PC-9 (cell line): ENCODE data around the gene YAP1. TPM values are rescaled to one million over a fixed set of nuclear protein-coding genes. Genes with fewer than 3 reads are reported as not detected.
A peak's percentile ranks its signal among the peaks of the same experiment; 100 is the strongest.

Experiments used
- BruUV-seq: library from RNA; stranded (reverse); fragments of 400-500 nt; replicated peaks from 2 replicates; lab custom pipeline; 2021; lab: Mats Ljungman, UMichigan
- CTCF ChIA-PET: fragments of 300-600 bp; sonication (Branson Sonifier 250); formaldehyde crosslinking; loops from one replicate; lab custom pipeline; 2022; ENCODE audit warnings: antibody characterized with exemption; lab: Charles Lee
- POLR2A ChIA-PET: fragments of 300-600 bp; sonication (Branson Sonifier 250); formaldehyde crosslinking; loops from one replicate; lab custom pipeline; 2022; ENCODE audit warnings: antibody characterized with exemption; ENCODE audit not compliant: unreplicated experiment; lab: Charles Lee
- DNase-seq, 2 experiments: peaks; one replicate each; pipeline versions ENCODE4 v3.0.0 to v3.0.0-alpha.2; 2015 to 2022; ENCODE audit warnings: mixed read lengths in 1 of 2
- H2AFZ ChIP-seq: fragments of 200-600 bp; sonication (generic); 2 replicates; pipeline ENCODE4 v1.8.1; 2017; ENCODE audit warnings: antibody characterized with exemption
- H3F3A ChIP-seq: fragments of 200-600 bp; sonication (generic); 2 replicates; pipeline ENCODE4 v1.8.1; 2017; ENCODE audit warnings: antibody characterized with exemption, mild to moderate bottlenecking, low read depth; ENCODE audit not compliant: insufficient read depth
- H3K27ac ChIP-seq: fragments of 200-600 bp; sonication (generic); 2 replicates; pipeline ENCODE4 v1.6.1; 2016; ENCODE audit warnings: mixed run types
- H3K27me3 ChIP-seq: fragments of 200-600 bp; sonication (generic); 2 replicates; pipeline ENCODE4 v1.6.1; 2016; ENCODE audit warnings: low read depth, mixed run types; ENCODE audit not compliant: insufficient read depth
- H3K36me3 ChIP-seq: fragments of 200-600 bp; sonication (generic); 2 replicates; pipeline ENCODE4 v1.6.1; 2016; ENCODE audit warnings: low read depth, mixed run types
- H3K4me1 ChIP-seq: fragments of 200-600 bp; sonication (generic); replicated peaks from 2 replicates; pipeline ENCODE4 v1.6.1; 2016; ENCODE audit warnings: mixed run types; ENCODE audit not compliant: insufficient read depth
- H3K4me2 ChIP-seq: fragments of 200-600 bp; sonication (generic); 2 replicates; pipeline ENCODE4 v1.6.1; 2017; ENCODE audit warnings: mixed run types
- H3K4me3 ChIP-seq: fragments of 200-600 bp; sonication (generic); 2 replicates; pipeline ENCODE4 v1.6.1; 2016; ENCODE audit warnings: mixed run types
- H3K79me2 ChIP-seq: fragments of 200-600 bp; sonication (generic); 2 replicates; pipeline ENCODE4 v1.6.1; 2017; ENCODE audit warnings: low read depth, mixed run types
- H3K9me2 ChIP-seq: fragments of 200-600 bp; sonication (generic); 2 replicates; pipeline ENCODE4 v1.8.1; 2017; ENCODE audit warnings: mild to moderate bottlenecking; ENCODE audit not compliant: insufficient read depth
- H3K9me3 ChIP-seq: fragments of 200-600 bp; sonication (generic); 2 replicates; pipeline ENCODE4 v1.8.1; 2016; ENCODE audit warnings: low read depth; ENCODE audit not compliant: insufficient read depth
- H4K20me1 ChIP-seq: fragments of 200-600 bp; sonication (generic); 2 replicates; pipeline ENCODE4 v1.8.1; 2017; ENCODE audit not compliant: insufficient read depth
- EZH2 ChIP-seq: fragments of 200-600 bp; sonication (generic); IDR thresholded peaks from 2 replicates; pipeline ENCODE4 v1.8.0; 2017; ENCODE audit warnings: antibody characterized with exemption, low read depth
- intact Hi-C: fragments of 100-400 bp; cut with micrococcal nuclease; formaldehyde crosslinking; loops from one replicate; pipeline ENCODE4 v1.10.0; 2022; ENCODE audit not compliant: unreplicated experiment
- total RNA-seq: library from RNA; stranded (reverse); gene quantifications from 2 replicates; pipeline ENCODE4 v1.2.3, GENCODE V29; 2021
- TF ChIP-seq, protein P1 (sequence below): fragments of 200-600 bp; sonication (generic); conservative IDR thresholded peaks from 2 replicates; pipeline ENCODE4 v1.6.1; 2017; ENCODE audit warnings: mixed run types, antibody characterized with exemption, mild to moderate bottlenecking, moderate library complexity

The YAP1 gene
- total RNA-seq, 1 experiment from 2014 or later = 111 TPM

DNA sequence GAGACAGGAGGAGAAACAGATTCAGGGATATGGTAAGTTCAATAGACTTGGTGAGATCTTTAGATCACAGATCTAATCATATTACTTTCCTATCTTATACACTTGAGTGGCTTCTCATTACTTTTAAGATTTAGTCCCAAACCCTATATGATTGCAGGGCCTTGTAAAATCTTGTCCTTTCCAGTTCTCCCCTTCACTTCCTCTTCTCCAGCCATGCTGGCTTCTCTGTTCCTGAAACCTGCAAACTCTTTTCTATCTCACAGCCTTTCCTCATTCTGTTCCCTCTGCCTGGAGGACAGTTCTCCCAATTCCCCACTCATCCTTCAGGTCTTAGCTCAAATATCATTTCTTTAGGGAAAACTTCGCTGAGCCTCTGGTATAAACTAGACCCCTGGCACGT is 141.2 kb downstream of the YAP1 start:
- peaks cover 12% of the 10 kb centered on the region; the same call in 1 of the 2 replicates for H3F3A ChIP-seq
- intact Hi-C loops = no loop called here
- DNase-seq = no peak
- no peaks in the 10 kb centered on the region for H4K20me1 ChIP-seq
- ChIA-PET POLR2A (no interaction called here), CTCF (no interaction called here)
- TF ChIP-seq, protein P1, sequence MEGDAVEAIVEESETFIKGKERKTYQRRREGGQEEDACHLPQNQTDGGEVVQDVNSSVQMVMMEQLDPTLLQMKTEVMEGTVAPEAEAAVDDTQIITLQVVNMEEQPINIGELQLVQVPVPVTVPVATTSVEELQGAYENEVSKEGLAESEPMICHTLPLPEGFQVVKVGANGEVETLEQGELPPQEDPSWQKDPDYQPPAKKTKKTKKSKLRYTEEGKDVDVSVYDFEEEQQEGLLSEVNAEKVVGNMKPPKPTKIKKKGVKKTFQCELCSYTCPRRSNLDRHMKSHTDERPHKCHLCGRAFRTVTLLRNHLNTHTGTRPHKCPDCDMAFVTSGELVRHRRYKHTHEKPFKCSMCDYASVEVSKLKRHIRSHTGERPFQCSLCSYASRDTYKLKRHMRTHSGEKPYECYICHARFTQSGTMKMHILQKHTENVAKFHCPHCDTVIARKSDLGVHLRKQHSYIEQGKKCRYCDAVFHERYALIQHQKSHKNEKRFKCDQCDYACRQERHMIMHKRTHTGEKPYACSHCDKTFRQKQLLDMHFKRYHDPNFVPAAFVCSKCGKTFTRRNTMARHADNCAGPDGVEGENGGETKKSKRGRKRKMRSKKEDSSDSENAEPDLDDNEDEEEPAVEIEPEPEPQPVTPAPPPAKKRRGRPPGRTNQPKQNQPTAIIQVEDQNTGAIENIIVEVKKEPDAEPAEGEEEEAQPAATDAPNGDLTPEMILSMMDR = no peak
- no peaks in the 10 kb centered on the region for H3K79me2 ChIP-seq
- no peak overlapping the region for H3K4me3 ChIP-seq
- no peaks in the 10 kb centered on the region for H3K9me3 ChIP-seq
- peaks cover 24% of the 10 kb centered on the region for H3K4me1 ChIP-seq
- H2AFZ ChIP-seq = no peak overlapping the region
- H3K9me2 ChIP-seq = no peaks in the 10 kb centered on the region
- no peak overlapping the region for H3K27ac ChIP-seq
- no peak overlapping the region for H3K4me2 ChIP-seq
- no TSS peak for BruUV-seq
- H3K27me3 ChIP-seq = no peaks in the 10 kb centered on the region
- no peaks in the 10 kb centered on the region for H3K36me3 ChIP-seq

DNA sequence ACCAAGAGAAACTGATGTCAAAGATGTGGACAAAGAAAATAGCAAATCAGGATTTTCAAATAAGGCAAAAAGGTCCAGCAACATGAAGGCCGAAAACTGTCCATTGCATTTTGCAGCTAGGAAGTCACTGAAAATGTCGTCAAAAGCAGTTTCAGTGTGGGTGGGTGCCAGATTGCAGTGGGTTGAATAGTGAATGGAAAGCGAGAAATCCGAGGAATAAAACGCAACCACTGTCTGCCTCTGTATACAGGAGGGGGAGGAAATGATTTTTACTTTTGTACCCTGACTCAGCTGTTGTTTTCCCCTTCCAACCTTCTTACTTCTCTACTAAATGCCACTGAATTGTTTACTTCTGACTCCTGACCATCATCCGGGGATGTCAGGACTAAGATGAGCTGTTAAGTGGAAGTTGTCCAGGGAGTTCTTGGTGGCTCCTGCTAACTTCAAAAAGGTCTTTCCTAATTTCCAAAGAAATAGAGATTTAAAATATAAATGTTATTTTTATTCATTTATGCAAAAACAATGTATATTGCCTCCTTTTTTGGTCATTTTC is 142.2 kb downstream of the YAP1 start:
- Histone ChIP-seq H3K4me3 (no peak overlapping the region), H3K4me1 (peaks cover 24% of the 10 kb centered on the region), H3K79me2 (no peaks in the 10 kb centered on the region), H2AFZ (no peak overlapping the region), H3F3A (peaks cover 12% of the 10 kb centered on the region; the same call in 1 of the 2 replicates), H3K9me2 (no peaks in the 10 kb centered on the region), H4K20me1 (no peaks in the 10 kb centered on the region), H3K27ac (0 out of 2 replicates have a peak overlapping the region, but pooled peaks have one; percentile 47), H3K36me3 (no peaks in the 10 kb centered on the region), H3K27me3 (no peaks in the 10 kb centered on the region), H3K4me2 (no peak overlapping the region), H3K9me3 (no peaks in the 10 kb centered on the region)
- ChIA-PET POLR2A (interaction anchor here (0.7 kb wide), 1 partner anchor 566 kb away, joined by 3 read pairs; no protein-coding TSS in a partner anchor), CTCF (interaction anchor here (1.9 kb wide), 1 partner anchor 16 kb away, joined by 6 read pairs; no protein-coding TSS in a partner anchor)
- intact Hi-C loops = no loop called here
- TF ChIP-seq, protein P1 = no peak
- no peak for TF ChIP-seq EZH2
- DNase-seq = peak in 1 of 2 experiments; percentile 30
- no TSS peak for BruUV-seq

DNA sequence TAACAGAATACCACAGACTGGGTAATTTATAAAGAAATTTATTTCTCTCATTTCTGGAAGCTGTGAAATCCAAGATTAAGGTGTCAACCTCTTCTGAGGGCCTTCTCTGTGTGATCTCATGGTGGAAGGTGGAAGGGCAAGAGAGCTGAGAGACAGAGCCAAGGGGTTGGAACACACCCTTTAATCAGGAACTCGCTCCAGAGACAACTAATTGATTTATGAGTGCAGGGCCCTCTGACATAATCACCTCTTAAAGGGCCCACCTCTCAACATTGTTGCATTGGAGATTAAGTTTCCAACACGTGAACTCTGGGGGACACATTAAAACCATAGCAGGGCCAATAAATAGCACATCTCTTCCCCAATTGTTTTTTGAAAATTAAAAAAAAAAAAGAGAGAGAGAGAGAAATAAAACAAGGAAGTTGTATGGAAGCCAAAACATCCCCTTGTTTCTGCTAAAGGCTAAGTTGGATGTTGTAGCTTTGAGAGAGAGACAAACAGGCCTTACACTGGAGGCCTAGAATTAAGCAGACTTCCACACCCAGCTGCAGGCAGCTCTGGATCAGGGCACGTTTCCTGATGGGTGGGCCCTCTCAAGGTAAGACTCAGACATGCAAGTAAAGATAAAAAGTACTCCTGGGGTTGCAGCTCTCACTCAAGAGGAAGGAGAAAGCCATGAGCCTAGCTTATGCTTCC is 142.9 kb downstream of the YAP1 start:
- Histone ChIP-seq H3K27ac (peak overlapping the region; percentile 47), H3K4me1 (peaks cover 24% of the 10 kb centered on the region), H3F3A (peaks cover 12% of the 10 kb centered on the region; the same call in 1 of the 2 replicates), H3K4me3 (no peak overlapping the region), H4K20me1 (no peaks in the 10 kb centered on the region), H3K36me3 (no peaks in the 10 kb centered on the region), H3K79me2 (no peaks in the 10 kb centered on the region), H2AFZ (peak overlapping the region; percentile 6; the same call in 1 of the 2 replicates), H3K9me2 (no peaks in the 10 kb centered on the region), H3K9me3 (no peaks in the 10 kb centered on the region), H3K4me2 (peak overlapping the region; percentile 37), H3K27me3 (no peaks in the 10 kb centered on the region)
- BruUV-seq = no TSS peak
- CTCF ChIA-PET = interaction anchor here (0.7 to 1.9 kb wide), 2 partner anchors 15 to 246 kb away, joined by 5 to 6 read pairs; no protein-coding TSS in a partner anchor
- TF ChIP-seq, protein P1 = no peak
- no peak for TF ChIP-seq EZH2
- POLR2A ChIA-PET = interaction anchor here (0.5 kb wide), 1 partner anchor 9 kb away, joined by 3 read pairs; no protein-coding TSS in a partner anchor
- DNase-seq = peak; percentile 40 to 58
- intact Hi-C loops = no loop called here
